ENCODE measurements around the gene MORN1.

GRCh38 chr1:2341706-2342383 lies 49.5 kb downstream of the MORN1 start:
- TF ChIP-seq RARB (CRISPR knock-in tag; IDR thresholded peaks at IDR 0.05) = no peak
- no peak for TF ChIP-seq CREB5 (CRISPR knock-in tag; IDR thresholded peaks at IDR 0.05; ENCODE audit: low read depth)
- TF ChIP-seq ZFP30 (CRISPR knock-in tag; IDR thresholded peaks at IDR 0.05) = no peak
- no peak for TF ChIP-seq PATZ1 (CRISPR knock-in tag; IDR thresholded peaks at IDR 0.05; ENCODE audit: borderline replicate concordance)
- no peak for TF ChIP-seq TOX (CRISPR knock-in tag; IDR thresholded peaks at IDR 0.05; ENCODE audit: borderline replicate concordance)
- TF ChIP-seq PPARA (CRISPR knock-in tag; IDR thresholded peaks at IDR 0.05; ENCODE audit: borderline replicate concordance) = no peak
- TF ChIP-seq OSR1 (CRISPR knock-in tag; IDR thresholded peaks at IDR 0.05) = no peak
- no peak for TF ChIP-seq CSDC2 (CRISPR knock-in tag; IDR thresholded peaks at IDR 0.05)
- no peak for TF ChIP-seq GLIS3 (CRISPR knock-in tag; IDR thresholded peaks at IDR 0.05)
- no peak for TF ChIP-seq ZNF8 (CRISPR knock-in tag; IDR thresholded peaks at IDR 0.05)
- no peak for TF ChIP-seq TCF4 (CRISPR knock-in tag; IDR thresholded peaks at IDR 0.05; ENCODE audit: borderline replicate concordance)
- no peak for TF ChIP-seq ZNF70 (CRISPR knock-in tag; IDR thresholded peaks at IDR 0.05)
- no peak for TF ChIP-seq ZFP3 (CRISPR knock-in tag; IDR thresholded peaks at IDR 0.05)
- TF ChIP-seq SNAI2 (CRISPR knock-in tag; IDR thresholded peaks at IDR 0.05) = no peak
